GM13976 (cell line): ENCODE results near the gene FIBCD1.

Experiments used
- DNase-seq: peaks from one replicate; pipeline ENCODE4 v3.0.0; 2012; ENCODE audit warnings: low spot score
- CTCF ChIP-seq: IDR thresholded peaks from 2 replicates; pipeline ENCODE4 v1.5.1; 2012; ENCODE audit warnings: borderline replicate concordance, mild to moderate bottlenecking; ENCODE audit not compliant: insufficient read depth; ENCODE audit errors: extremely low read depth, missing control alignments, control extremely low read depth
- in situ Hi-C: fragments of 300-500 bp; cut with MboI; formaldehyde crosslinking; loops from one replicate; pipeline ENCODE4 v1.12.0; 2022; ENCODE audit warnings: low sequenced_read_pairs, mixed read lengths, inconsistent platforms; ENCODE audit not compliant: unreplicated experiment

FIBCD1 gene

GRCh38 chr9:130942084-130942483 lies 3.0 kb upstream of the FIBCD1 start:
- no peak for DNase-seq
- no peak for TF ChIP-seq CTCF
- in situ Hi-C loops: loop anchor here (10.0 kb wide), 1 partner anchor 237 kb away; no protein-coding TSS in a partner anchor

GRCh38 chr9:130940693-130941576 lies 1.9 kb upstream of the FIBCD1 start:
- DNase-seq: peak; percentile 90
- in situ Hi-C loops: loop anchor here (10.0 kb wide), 1 partner anchor 236 kb away; no protein-coding TSS in a partner anchor
- peak; percentile 94 for TF ChIP-seq CTCF

- no peak for TF ChIP-seq CTCF
- in situ Hi-C loops: loop anchor here (10.0 kb wide), 1 partner anchor 235 kb away; no protein-coding TSS in a partner anchor
Observed at GRCh38 chr9:130940027-130940549, 1.0 kb upstream of the FIBCD1 start.

GRCh38 chr9:130939405-130940026 lies 469 bp upstream of the FIBCD1 start:
- in situ Hi-C loops: loop anchor here (10.0 kb wide), 2 partner anchors 65 to 235 kb away; no protein-coding TSS in a partner anchor
- no peak for DNase-seq
- TF ChIP-seq CTCF: no peak

More at GRCh38 chr9:130940027-130940549, 1.0 kb upstream of the FIBCD1 start:
- no peak for DNase-seq

- TF ChIP-seq CTCF: no peak
- in situ Hi-C loops: loop anchor here (10.0 kb wide), 1 partner anchor 63 kb away; no protein-coding TSS in a partner anchor
- no peak for DNase-seq
Observed at GRCh38 chr9:130938184-130938651, 829 bp downstream of the FIBCD1 start.
